GM21423 (cell line): Measurements from ENCODE around the gene TRABD2B.

Source experiments
- ATAC-seq: cut with Tn5 transposase; IDR thresholded peaks from one replicate; pipeline ENCODE4 v1.9.1; 2021; ENCODE audit warnings: mild to moderate bottlenecking, moderate library complexity; ENCODE audit not compliant: unreplicated experiment

The TRABD2B gene

DNA sequence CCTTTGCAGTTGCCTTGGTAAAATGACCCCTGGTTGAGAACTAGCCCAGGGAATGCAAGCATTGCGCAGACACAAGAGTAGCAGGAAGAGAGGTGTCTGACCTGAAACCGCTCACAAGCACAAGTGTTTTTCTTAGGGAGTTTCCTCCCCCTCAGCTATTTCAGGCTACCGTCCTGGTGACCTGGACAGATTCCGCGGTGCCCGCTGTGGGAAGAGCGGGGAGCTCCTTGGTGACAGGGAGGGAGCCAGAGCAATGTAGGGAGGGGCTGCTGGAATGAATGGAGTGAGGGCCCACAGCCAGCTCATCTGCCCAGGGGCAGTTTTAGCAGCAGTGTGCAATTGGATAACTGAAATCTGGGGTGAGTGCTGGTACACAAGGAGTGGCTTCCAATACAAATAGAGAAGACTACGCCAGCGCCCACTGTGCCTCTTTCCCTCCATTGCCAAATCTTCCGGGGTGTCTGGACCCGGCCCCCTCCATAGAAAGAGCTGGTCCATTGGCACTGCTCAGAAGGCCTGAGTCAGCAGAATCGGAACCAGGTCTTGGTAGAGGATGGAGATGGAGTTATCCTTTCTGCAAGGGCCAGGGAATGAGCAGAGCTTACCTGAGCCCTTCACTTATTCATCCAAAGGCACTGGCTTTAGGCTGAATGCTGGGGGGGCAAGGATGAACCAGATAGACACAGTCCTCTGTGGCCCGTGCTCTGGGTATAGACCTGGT lies 82.8 kb downstream of the TRABD2B start:
- ATAC-seq = no peak

- no peak for ATAC-seq
These were observed 83.9 kb downstream of the TRABD2B start for GRCh38 chr1:47913225-47913823.

- ATAC-seq = no peak
These were observed 84.4 kb downstream of the TRABD2B start for GRCh38 chr1:47912756-47913155.

- no peak for ATAC-seq
These were observed 85.3 kb downstream of the TRABD2B start for GRCh38 chr1:47911892-47912291.

- ATAC-seq = no peak
These were observed 85.8 kb downstream of the TRABD2B start for GRCh38 chr1:47911424-47911823.

DNA sequence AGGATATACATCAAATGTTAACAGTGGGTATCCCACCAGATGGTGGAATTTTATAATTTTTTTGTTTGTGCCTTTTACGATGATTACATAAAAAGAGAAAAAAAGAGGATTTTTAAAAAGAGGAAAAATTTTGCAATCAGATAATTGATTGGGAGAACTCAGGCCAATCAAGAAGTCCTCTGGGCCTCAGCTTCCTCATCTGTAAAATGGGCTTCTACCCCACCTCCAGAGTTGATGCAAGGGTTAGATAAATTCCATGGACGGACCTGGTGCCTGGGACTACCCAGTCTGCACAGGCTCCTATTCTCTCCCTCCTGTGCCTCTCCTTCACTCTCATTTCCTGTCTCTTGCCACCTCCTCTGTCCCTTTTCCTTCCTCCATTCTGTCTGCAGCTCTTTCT lies 88.9 kb downstream of the TRABD2B start:
- no peak for ATAC-seq

DNA sequence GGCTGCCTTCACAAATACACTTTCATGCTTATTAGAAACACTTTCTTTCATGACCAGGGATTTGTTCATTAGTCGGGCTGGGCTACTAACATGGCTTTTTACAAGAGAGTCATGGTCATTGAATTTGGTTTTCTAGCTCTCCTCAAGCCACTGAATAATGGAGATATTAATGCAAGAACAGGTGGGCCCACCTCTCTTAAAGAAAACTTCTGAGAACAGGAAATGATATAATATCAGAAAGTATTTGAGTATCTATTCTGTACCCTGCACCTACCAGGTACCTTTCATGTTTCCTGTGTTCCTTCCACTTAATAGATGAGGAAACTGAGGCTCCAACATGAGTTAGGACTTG lies 90.0 kb downstream of the TRABD2B start:
- ATAC-seq = no peak

GRCh38 chr1:47906527-47907176 lies 90.5 kb downstream of the TRABD2B start:
- no peak for ATAC-seq

GRCh38 chr1:47906009-47906432 lies 91.2 kb downstream of the TRABD2B start:
- no peak for ATAC-seq

DNA sequence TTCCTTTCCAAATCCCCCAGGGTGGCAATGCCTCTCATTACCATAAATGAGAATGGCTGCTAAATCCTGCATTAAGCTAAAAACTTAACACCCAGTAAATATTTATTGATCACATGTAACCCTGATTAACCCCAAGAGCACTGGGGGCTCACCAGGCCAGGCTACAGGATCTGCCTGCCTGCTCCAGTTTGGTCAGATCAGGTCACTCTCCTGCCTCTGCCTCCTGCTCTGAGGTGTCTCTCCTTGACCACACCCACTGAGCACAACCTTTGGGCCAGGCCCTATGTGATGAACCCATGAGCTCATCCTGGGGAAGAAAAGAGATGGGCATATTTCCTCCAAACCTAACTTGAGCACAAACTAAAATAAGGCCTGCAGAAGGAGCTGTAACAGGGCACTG lies 93.5 kb downstream of the TRABD2B start:
- ATAC-seq = no peak

DNA sequence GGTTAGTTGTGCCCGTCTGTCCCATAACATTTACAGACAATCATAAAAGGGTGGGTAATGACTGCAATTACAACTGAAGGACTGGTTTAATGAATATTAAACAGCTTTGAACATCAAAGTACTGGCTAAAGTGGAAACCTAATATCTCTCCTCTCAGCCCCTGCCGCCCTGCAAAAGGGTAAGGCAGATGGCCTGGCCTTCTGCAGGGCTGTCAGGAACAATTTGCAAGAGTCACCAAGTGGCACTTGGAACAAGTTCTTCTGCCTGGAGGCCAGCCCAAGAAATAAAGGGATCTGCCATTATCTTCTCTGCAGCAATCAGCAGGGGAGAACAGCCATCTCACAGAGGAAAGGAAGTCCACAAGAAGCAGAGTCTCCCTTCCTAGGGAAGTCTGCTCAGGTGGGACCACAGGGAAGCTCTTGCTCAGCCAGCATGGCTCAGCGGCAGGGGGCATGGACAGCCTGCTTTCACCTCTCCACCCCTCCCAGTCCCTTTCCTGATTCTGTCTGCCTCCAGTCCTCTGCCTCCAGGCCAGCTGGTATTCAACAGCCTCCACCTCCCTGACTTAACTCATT lies 96.1 kb downstream of the TRABD2B start:
- ATAC-seq = no peak

GRCh38 chr1:47898133-47898845 lies 98.9 kb downstream of the TRABD2B start:
- ATAC-seq = no peak

GRCh38 chr1:47895279-47896125 lies 101.7 kb downstream of the TRABD2B start:
- no peak for ATAC-seq

GRCh38 chr1:47894410-47895278 lies 102.5 kb downstream of the TRABD2B start:
- no peak for ATAC-seq

DNA sequence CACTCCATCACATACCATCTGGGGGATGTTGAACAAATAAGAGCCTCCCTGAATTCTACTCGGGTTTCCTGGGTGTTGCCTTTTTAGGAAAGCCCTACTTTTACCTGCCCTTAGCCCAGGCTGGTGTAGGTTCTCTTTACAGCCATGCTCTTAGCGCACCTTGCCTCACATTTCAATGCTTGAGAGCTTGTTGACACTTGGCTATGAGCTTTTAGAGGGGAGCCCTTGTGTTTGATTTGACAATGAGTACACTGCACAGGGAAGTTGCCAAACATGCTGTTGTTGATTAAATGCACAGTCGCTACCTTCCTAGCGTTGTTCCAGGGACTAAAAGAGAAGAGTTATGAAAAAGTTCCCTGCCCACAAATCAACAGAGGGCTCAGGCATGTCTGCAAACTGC lies 103.8 kb downstream of the TRABD2B start:
- no peak for ATAC-seq

DNA sequence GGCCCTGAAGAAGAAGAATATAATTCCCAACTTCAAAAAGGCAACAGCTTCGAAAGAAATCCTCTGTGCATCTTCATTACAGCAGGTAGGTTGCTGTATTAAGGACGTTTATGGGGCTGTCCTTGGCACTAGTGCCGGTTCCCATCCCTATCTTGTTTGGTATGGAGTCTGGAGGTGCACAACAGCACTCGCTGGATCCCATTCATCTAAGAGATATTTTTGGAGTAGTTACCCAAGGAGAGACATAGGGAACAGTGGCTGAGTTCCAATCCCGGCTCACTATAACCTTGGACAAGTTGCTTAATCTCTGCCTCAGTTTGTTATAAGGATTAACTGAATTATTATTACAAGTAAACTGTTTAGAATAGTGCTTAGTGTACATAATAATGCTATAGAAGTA lies 106.4 kb downstream of the TRABD2B start:
- ATAC-seq = no peak

DNA sequence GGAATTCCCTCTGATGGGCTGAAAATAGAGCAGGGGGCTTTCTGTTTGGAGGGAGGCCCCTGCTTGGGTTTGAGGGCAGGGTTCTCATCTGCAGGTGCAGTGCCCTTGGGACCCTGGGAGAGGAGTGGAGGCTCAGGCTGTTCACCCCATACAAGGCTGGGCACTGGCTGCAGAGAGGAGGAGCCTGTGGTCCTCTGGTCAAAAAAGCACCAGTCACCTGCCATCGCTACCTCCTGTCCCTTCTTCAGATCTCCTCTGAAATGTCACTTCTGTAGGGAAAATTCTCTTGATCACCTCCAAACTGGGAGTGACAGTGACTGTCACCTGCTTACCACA lies 108.9 kb downstream of the TRABD2B start:
- no peak for ATAC-seq

GRCh38 chr1:47887475-47888293 lies 109.5 kb downstream of the TRABD2B start:
- no peak for ATAC-seq

DNA sequence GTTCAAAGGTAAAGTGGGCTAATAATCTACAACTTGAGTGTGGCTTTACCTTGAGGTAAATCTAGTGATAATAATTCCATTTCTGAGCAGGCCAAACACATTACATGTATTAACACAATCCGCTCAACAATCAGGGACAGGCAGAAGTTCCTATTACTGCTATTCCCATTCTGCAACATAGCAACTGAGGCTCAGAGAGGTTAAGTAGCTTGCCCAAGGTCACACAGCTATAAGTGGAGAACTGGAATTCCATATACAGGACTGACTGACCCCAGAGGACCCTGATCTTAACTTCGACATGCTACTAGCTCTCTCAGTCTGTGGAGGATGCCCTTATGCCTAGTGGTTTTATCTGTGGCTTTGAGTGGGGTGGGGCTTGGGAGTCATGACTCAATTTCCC lies 110.1 kb downstream of the TRABD2B start:
- no peak for ATAC-seq
